NCI-H510A treated with DMSO at 0.1 percent for 48 hours (cell line): ENCODE results near the gene MEIS2.

ENCODE experiments used
- DNase-seq: peaks from one replicate; lab custom pipeline; 2025; lab: John Stamatoyannopoulos, UW

The MEIS2 gene

DNA sequence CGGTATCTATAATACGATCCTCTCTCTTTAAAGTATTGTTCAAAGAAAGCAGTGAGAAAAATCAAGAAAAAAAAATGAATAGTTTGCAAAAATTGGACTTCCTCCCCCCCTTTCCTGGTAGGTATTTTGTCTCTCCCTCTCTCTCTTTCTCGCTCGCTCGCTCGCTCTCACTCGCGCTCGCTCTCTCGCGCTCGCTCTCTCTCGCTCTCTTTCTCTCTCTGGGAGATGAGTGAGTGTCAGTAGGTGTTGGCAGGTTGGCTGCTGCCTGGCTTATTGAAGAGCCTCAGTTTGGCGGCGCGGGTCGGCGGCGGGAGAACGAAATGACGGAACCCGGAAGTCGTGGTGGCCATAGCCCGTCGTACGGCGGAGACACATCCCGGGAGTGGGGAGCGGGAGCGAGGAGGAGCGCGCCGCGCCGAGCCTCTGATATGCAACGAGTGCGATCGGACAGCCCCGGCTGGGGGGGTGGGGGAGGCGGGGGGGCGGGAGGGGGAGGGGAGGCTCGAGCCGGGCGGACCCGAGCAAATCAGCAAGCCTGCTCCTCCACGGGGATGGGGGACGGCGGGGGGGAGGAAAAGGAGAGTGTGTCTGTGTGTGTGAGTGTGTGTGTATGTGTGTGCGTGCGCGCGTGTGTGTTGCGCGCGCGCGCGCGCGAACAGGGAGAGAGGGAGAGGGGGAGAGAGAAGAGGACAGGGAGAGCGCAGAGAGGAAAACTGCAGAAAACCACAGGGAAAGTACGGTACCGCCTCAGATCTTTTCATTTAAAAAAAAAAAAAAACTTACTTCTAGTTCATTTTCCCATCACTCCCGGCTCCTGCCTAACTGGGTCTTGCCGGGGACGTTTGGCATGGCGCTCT lies at the start of gene MEIS2:
MEIS2 (minus strand) TSS at position 441 of the 857 bp plus-strand sequence. CDS start 1,083 bp downstream, outside the sequence.
- DNase-seq = peak; percentile 74

DNA sequence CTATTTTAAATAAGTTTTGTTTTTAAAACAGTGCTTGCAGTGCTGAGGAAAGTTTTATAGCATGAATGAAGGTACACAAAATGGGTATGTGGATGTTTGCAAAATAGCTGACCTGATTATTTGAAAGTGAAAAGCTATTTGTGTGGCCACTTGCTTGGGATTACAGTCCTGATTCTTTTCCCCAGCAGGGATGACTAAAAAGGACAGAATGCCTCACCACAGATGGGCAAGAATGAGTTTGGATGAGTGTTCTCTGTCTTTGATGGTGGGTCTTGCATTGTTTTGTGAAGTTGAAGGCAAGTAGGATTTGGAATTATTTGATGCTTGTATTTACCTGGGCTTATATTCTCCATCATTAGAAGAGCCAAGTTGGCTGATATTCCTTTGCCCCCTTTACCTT lies 48.8 kb upstream of the MEIS2 start:
- DNase-seq = no peak

DNA sequence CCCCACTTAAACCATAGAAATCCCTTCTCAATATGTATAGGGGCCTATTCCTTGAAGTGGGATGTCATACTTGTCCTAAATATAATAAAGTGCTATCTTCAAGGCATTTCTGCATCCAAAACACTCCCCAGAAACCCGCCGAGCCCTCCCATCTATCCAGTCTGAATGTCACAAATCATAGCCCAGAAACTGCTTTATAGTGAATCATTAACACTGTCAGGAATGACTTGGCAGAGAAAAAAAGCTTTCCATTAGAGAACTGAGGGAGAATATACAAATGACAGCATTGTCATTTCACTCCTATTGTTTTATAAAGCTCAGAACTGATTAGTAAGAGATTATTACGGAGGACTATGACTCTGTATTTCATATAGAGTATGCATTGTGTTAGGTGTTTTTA lies 48.4 kb upstream of the MEIS2 start:
- no peak for DNase-seq

DNA sequence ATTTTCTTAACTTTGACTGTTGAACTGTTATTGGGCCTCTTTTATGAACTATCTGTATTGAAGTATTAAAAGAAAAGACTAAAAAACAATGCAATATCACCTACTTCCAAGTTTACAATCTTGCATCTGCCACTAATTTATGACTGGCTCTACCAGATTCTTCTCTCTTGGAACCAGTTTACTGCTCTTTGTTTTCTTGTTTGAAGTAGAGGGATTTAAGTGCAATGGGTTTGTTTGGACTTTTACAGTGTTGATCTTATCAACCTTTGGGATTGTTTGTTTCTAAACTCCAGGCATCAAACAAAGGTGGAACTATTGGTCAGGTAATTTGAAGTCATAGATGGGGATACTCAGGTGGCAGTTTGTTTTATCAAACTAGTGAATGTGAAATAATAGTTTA lies 43.0 kb upstream of the MEIS2 start:
- peak; percentile 5 for DNase-seq

DNA sequence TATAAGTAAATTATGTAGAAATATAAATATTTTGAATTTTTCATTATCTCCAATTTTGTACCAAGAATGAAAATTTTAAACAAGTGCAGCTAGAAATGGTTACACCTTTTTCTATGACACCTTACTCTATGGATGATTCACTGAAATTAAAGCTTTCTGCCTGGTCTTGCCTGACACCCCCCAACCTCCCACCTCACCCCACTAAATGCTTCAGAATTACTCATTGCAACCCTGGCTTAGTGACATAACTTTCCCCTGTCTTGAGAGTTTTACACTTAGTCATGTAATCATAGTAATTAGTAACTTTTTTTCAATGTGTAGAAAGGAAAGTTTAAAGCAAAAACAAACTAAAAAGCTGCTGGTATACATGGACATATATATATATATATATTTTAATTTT lies 42.0 kb upstream of the MEIS2 start:
- no peak for DNase-seq

DNA sequence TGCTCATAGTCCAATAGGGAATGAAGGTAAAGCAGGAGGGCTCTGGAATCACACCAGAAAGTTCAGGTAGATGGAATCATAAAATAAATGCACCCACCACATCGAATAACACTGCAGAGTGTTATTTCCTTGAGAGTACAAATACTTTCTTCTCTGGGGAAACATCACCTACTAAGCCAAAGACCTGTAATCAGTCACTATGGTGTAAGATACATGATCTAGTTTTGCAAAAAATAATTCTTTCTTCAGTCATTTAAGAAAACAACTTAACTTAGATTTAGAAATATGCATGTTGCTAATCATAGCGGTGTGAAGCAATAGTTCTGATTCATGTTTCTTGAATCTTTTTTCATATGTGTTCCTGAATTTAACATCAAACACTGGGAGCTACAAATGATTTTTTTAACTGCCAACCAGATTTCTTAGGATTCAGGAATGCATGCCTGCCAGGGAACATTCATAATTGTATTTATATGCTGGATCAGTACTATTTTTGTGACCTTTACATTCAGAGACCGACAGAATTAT lies 40.2 kb upstream of the MEIS2 start:
- no peak for DNase-seq

DNA sequence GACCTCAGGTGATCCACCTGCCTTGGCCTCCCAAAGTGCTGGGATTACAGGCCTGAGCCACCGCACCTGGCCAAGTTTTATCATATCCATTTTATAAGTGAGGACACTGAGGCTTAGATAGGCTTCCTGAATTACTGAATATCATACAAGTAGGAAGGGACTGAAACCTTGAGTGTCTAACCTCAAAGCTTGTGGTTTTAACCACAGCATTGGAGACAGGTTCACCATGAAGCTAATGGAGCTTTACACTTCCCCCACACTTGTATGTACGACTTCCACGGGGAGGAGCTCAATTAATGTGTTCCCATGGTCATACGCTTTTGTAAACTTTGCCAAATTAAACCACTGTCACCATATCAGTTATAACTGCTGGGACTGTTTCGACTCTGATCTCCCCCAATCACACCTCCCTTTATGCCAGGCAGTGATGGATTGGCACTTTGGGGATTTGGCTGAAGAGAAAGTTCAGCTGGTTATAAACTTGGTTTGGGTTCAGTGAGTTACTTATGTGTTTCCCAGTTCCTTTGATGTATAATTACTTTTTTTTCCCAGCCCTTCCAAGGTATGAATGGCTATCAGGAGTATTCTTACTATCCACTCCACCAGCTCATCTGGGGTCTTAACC lies 38.4 kb upstream of the MEIS2 start:
- no peak for DNase-seq

DNA sequence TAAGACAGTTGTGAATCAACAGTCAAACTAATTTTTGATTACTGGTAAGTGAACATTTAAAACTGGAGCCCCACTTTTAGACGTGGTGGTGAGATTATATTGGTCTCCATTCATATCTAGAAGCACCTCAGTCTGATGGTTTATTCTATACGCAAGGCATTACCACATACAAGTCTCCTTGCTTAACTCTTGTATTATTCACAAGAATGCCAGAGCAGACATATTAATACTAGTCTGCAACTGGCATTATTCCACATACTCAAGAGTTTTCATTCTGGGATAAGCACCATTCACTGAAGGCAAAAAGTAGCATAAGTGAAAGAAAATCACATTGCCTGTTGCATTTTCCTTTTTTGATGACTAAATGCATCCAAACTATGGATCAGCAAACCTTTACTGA lies 36.9 kb upstream of the MEIS2 start:
- no peak for DNase-seq

DNA sequence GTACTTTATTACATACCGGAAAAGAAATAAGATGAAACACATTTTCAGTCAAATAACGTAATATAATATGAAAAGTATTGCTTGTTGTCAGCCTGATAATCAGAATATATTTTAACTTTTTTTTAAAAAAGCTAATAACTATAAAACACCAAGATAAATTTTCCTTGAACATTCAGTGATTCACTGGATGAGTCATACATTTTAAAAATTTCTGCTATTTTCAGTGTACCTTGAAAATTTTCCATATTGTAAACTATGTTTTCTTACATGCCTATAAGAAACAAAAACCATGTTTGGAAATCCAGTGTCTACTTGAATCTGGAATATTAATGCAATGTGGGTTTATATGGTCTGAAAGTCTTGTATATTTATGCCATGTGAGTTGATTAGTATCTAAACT lies 36.3 kb upstream of the MEIS2 start:
- DNase-seq = no peak

DNA sequence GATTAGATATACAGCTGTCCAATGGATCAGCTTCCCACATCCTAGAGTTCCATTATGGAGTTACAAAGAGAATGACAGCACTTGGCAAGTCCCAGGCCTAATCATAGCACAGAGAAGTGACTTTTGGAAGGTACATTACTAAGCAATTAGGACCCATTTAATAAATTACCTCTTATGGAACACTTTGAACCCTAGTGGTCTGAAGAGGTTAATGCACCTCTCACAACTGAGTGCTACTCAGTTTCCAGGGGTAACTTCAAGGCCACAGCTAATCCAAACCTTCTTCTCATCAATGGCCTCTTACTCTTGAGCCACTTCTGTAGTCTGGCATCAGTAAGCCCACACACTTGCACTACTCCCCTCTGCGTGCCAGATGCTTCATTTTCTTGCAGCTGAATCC lies 34.9 kb upstream of the MEIS2 start:
- DNase-seq = no peak

DNA sequence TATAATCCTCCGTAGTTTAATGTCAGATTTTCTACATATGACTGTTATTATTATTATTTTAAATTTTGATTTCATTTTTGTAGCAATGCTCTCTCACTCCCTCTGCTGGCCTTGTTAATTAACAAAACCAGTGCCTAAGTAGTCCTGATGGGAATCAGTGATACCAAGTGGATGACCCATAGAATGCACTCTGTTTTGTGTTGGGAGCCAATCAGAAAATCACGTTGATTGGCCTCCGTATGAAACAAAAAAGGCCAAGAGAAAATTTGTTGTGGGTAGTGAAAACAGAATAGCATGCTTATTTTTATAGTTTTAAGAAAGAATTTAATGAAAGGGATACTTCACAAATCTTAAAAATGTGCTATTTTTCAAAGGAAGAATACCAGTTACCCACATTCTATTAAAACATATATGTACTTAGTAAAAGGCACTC lies 34.4 kb upstream of the MEIS2 start:
- DNase-seq = peak; percentile 1

DNA sequence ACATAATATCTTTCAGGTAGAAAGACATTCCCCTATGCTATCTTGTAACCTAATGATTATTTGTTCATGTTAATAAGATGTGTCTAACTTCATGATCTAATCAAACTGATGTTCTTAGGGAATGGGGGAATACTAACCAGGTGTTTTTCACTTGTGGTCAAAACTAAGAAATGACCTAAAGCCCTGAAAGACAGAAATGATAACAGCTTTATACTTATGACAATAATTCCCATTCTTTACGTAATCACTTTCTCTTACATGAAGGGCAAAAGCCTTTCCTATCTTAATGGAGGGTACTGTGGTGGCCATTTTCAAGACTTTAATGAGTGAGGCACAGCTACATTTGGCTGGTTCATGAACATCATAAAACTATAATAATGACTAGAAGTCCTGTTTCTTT lies 33.9 kb upstream of the MEIS2 start:
- no peak for DNase-seq

DNA sequence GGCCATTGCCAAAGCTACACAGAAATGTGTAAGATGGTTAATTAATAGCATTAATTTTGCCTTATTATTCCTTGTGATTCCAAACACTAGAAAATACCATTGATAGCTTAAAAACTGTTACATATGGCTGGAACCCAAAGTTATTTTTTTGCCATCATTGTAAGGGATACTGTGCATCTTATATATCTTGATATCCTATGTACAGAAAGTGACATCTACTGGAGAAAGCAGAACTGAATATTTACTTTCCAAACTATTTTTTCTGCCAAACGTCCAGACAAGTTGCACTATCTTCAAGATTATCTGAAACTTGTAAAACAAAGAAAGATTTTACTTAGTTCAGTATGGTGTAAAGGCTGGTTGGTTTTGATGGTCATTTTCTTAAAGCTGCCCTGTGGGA lies 33.3 kb upstream of the MEIS2 start:
- DNase-seq = no peak

DNA sequence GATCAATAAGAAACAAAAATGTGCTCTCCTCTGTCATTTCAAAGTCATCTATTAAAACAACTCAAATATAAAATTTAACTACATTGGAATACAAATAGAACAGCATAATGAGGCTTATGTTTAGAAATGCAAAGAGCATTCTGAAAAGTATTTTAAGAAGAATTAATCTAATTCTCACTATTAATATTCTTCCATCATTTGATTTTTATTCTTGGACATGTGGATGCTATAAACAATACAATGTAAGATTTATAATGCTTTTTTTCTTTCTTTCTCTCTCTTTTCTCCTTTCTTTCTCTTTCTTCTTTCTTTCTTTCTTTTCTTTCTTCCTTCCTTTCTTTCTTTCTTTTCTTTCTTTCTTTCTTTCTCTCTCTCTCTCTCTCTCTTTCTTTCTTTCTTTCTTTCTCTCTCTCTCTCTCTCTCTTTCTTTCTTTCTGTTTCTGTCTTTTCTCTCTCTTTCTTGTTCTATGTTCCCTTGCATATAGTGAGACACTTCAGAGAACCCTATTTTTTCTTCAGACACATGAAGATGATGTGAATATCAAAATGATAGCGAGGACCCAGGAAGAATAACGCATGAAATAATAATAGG lies 32.6 kb upstream of the MEIS2 start:
- no peak for DNase-seq

DNA sequence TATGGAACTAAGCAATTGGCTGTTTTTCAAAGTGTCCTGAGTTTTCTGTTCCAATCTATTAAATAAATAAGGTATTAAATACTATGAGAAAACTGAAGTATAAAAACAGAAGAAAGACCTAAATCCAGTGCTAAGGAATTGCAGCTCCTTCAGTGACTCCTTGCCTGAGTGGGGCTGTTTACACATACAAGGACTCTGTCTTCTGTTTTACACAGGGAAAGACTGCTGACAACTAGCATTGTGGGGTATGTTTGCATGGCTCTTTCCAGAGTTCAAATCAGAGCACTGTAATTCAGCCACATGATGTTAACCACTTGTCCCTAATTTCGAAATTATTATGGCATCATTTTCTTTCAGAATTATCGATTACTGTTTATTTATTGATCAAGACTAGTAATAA lies 31.3 kb upstream of the MEIS2 start:
- no peak for DNase-seq

DNA sequence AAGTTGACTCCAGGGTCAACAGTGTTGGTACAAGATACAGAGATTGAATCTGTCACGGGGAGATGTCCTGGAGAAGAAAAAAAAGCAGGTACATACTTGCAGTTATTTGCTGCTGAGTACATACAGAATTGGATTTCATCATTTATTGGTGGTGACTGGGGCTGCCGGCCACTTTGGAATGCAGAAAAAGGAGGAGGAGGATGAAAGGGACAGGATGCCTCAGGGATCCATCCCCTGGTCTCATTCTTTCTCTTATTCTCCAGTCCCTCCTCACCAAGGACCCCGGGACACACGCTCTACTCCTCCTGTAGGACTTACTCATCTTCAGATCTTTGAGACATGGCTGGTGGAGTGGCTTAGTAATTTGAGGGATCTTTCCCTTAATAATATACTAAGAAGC lies 30.0 kb upstream of the MEIS2 start:
- DNase-seq = no peak

DNA sequence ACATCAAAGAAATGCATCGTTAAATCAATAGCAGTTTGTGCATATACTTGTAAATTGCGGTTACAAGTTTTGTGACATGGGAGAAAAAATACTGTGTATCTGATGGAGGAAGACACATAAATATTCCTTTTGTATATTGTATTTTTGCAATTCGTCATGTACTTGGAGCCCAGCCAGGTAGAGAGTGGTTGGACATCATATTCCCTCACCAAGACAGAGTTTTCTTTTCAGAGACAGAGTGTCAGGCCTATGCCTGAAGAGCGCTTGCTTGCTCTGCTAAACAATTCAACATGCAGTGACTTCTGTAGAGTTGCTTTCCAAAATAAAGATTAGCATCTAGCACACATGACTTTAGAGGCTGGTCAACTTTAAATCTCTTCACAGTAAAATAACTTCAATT lies 24.8 kb upstream of the MEIS2 start:
- no peak for DNase-seq

DNA sequence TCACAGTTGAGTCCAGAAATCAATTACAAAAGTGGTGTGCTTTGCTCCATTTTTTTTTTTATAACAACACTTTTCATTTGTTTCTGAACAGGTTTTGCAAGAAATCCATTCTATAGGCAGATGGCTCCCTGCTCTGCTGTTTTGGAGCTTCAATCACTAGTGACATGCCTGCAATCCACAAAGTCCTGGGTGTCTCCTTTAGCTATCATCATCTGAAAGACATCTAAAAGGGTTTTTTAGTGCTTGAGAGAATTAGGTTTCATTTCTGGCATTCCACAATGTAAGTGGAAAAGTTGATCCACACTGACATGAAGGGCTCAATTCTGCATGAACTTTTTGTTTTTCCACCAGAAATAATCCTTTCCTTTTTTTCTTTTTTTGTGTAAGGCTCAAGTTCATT lies 24.0 kb upstream of the MEIS2 start:
- DNase-seq = no peak

DNA sequence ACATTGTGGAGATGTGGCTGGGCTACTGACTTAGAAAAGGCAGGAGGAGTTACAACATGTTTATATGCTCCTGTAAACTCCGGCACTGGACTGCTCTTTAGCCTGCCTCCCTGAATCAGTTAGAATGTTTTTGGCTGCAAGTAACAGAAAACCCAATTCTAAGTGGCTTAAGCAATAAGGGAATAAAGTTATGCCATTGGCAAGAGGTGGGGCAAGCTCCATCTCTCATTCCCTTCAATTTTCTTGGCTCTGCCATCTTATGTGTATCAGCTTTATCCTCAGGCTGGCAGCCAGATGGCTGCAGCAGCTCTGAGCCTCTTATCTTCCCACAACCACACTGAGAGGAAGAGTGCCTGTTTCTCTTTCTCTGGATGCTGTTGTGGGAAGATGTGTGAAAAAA lies 22.4 kb upstream of the MEIS2 start:
- DNase-seq = no peak

DNA sequence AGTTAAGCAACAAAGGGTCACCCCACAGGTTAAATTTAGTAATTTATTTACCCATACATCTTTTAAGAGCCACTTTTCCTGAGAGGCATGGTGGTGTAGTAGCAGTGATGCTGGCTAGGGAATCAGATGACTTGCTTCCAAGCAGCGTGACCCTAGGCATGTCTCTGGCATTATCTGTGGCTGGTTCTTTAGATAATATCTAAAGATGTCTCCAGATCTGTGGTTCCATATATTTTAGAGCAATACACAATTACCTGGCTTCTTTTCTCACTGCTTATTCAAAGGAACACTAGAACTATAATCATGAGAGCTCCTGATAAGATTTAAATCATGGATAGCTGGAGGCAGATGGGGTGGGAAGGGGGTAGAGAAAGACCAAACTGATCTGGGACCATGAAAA lies 21.1 kb upstream of the MEIS2 start:
- no peak for DNase-seq

DNA sequence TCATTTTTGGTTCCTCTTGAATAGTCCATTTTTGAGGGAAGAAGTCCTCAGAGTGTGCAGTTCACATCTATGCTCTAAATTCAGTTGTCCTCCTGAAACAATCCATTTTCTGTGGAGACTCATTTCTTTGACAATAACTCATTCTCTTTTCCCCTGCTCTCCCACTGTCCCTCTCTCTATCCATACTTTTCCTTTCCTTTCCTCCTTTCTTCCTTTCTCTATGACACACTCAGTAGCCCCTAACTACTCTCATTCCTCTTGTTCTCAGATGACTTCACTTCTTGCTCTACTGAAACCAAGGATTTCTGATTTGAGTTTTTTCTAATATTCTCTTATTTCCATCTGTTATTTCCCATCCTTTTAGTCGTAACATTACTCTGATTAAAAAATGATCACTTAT lies 16.7 kb upstream of the MEIS2 start:
- no peak for DNase-seq

DNA sequence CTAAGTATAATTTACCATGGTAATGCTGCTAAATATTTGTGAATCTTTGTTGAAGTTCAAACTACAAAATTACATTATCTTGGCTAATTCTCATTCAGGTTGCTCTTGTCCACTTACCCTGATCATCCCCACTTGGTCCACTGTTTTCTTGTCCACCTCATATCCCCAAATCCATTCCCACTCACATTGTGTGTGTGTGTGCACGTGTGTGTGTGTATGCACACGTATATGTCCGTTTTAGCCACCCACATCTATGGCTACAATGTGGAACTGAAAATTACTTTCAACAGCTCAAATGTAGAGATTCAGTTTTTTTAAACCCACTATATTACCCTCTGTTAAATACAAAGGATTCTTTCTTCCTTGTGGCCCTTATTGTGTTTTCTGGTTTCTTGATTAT lies 15.2 kb upstream of the MEIS2 start:
- no peak for DNase-seq
